Measurements from ENCODE around the gene OR4A16. TPM values are rescaled to one million over a fixed set of nuclear protein-coding genes. Genes with fewer than 3 reads are reported as not detected.

Gene OR4A16
- total RNA-seq, 1 experiment from 2014 or later: not detected

DNA sequence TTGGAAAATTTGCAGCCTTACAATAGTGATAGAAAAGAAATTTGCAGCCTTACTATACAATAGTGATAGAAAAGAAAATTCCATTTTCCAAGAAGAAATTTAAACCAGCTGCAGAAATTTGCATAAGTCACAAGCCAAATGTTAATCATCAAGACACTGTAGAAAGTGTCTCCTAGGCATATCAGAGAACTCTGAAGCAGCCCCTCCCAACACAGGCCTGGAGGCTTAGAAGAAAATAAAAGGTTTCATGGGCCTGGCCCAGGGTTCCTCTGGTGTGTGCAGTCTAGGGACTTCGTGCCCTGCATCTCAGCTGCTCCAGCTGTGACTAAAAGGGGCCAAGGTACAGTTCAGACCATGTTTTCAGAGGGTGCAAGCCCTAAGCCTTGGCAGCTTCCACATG is 6.0 kb downstream of the OR4A16 start:
- Histone ChIP-seq H3K9me2 (ENCODE audit: insufficient read depth) (no peaks in the 10 kb centered on the region), H3K27ac (ENCODE audit: low read depth, low read length) (no peak overlapping the region), H3K4me1 (ENCODE audit: control insufficient read depth in 1 of 2, insufficient read depth in 2 of 2, low read length in 2 of 2) (no peaks in the 10 kb centered on the region), H3K4me3 (replicated peaks in 1 of 2; ENCODE audit: low read depth in 1 of 2, low read length in 2 of 2) (no peak overlapping the region), H3K27me3 (ENCODE audit: insufficient read depth, low read length) (no peaks in the 10 kb centered on the region), H3K4me2 (ENCODE audit: low read length) (no peak overlapping the region), H3K36me3 (ENCODE audit: control insufficient read depth in 1 of 2, insufficient read depth in 2 of 2, low read length in 2 of 2) (no peaks in the 10 kb centered on the region), H3K9me3 (ENCODE audit: control insufficient read depth in 1 of 2, insufficient read depth in 1 of 2, low read depth in 1 of 2, low read length in 2 of 2) (peaks cover 3 to 6% of the 10 kb centered on the region in 2 experiments; a peak in 1 of 4 replicates), H2AFZ (ENCODE audit: low read depth, low read length, poor library complexity, severe bottlenecking) (no peak overlapping the region), H3K9ac (ENCODE audit: low read length) (no peak overlapping the region), H3K79me2 (ENCODE audit: insufficient read depth, low read length) (no peaks in the 10 kb centered on the region), H4K20me1 (ENCODE audit: insufficient read depth) (no peaks in the 10 kb centered on the region)
- CTCF ChIA-PET: no interaction called here
- TF ChIP-seq YY1 (IDR thresholded peaks at IDR 0.05; ENCODE audit: extremely low read depth, insufficient replicate concordance, low read depth, low read length) (no peak), JUND (IDR thresholded peaks at IDR 0.05) (no peak), FOSL1 (IDR thresholded peaks at IDR 0.05; ENCODE audit: low read depth) (no peak), CEBPB (IDR thresholded peaks at IDR 0.05; ENCODE audit: low read depth) (no peak), POLR2A (IDR thresholded peaks at IDR 0.05; ENCODE audit: borderline replicate concordance, extremely low read depth, insufficient read depth, insufficient read length) (no peak), CBX3 (IDR thresholded peaks at IDR 0.05; ENCODE audit: low read depth) (no peak), ZFX (IDR thresholded peaks at IDR 0.05) (no peak)
- POLR2A ChIA-PET: no interaction called here
- no TSS peak for BruUV-seq (replicated peaks)
- no peak for DNase-seq (ENCODE audit: low read depth, low spot score)
- RAD21 ChIA-PET (ENCODE audit: low non-redundant PET in 1 of 2, low total read pairs in 2 of 2, uncharacterized antibody in 2 of 2, unreplicated experiment in 2 of 2): no interaction called here
- ATAC-seq: no peak
- intact Hi-C loops (cut with micrococcal nuclease): no loop called here

GRCh38 chr11:55357560-55358184 is 14.7 kb downstream of the OR4A16 start:
- H3K4me1 ChIP-seq (ENCODE audit: control insufficient read depth in 1 of 2, insufficient read depth in 2 of 2, low read length in 2 of 2): no peaks in the 10 kb centered on the region
- H3K27me3 ChIP-seq (ENCODE audit: insufficient read depth, low read length): no peaks in the 10 kb centered on the region
- TF ChIP-seq ELF1 (IDR thresholded peaks at IDR 0.05; ENCODE audit: borderline replicate concordance, low read depth) (no peak), CEBPB (IDR thresholded peaks at IDR 0.05; ENCODE audit: low read depth) (no peak), CTCF (IDR thresholded peaks at IDR 0.05 in 2 of 3, conservative IDR thresholded peaks at IDR 0.05 in 1 of 3; ENCODE audit: borderline replicate concordance in 1 of 3, insufficient read depth in 1 of 3, low read depth in 2 of 3, low read length in 2 of 3) (peak; percentile 22 to 38 (median 31); a peak in 4 of 6 replicates), JUND (IDR thresholded peaks at IDR 0.05) (no peak), RAD21 (IDR thresholded peaks at IDR 0.05; ENCODE audit: low read depth) (peak; percentile 19; the same call in 1 of the 2 replicates), SRF (IDR thresholded peaks at IDR 0.05; ENCODE audit: low read depth) (no peak)
- ChIA-PET POLR2A (no interaction called here), RAD21 (ENCODE audit: low non-redundant PET in 1 of 2, low total read pairs in 2 of 2, uncharacterized antibody in 2 of 2, unreplicated experiment in 2 of 2) (no interaction called here), CTCF (no interaction called here)
- DNase-seq (ENCODE audit: low read depth, low spot score) (no peak), ATAC-seq (no peak)
- H3K9me3 ChIP-seq (ENCODE audit: control insufficient read depth in 1 of 2, insufficient read depth in 1 of 2, low read depth in 1 of 2, low read length in 2 of 2): peaks cover 0 to 23% of the 10 kb centered on the region in 2 experiments; a peak in 2 of 4 replicates
- H3K9me2 ChIP-seq (ENCODE audit: insufficient read depth): no peaks in the 10 kb centered on the region
- no peaks in the 10 kb centered on the region for H3K36me3 ChIP-seq (ENCODE audit: control insufficient read depth in 1 of 2, insufficient read depth in 2 of 2, low read length in 2 of 2)
- no peaks in the 10 kb centered on the region for H4K20me1 ChIP-seq (ENCODE audit: insufficient read depth)
- H3K9ac ChIP-seq (ENCODE audit: low read length): no peak overlapping the region
- BruUV-seq (replicated peaks): no TSS peak
- no peak overlapping the region for H2AFZ ChIP-seq (ENCODE audit: low read depth, low read length, poor library complexity, severe bottlenecking)
- no peak overlapping the region for H3K4me2 ChIP-seq (ENCODE audit: low read length)
- intact Hi-C loops (cut with micrococcal nuclease): no loop called here
- H3K4me3 ChIP-seq (replicated peaks in 1 of 2; ENCODE audit: low read depth in 1 of 2, low read length in 2 of 2): no peak overlapping the region
- H3K79me2 ChIP-seq (ENCODE audit: insufficient read depth, low read length): no peaks in the 10 kb centered on the region
- no peak overlapping the region for H3K27ac ChIP-seq (ENCODE audit: low read depth, low read length)

Measured in HCT116 (cell line).